Omental fat pad (tissue), 4 donors: ENCODE data around the gene CACNA2D4. TPM values are rescaled to one million over a fixed set of nuclear protein-coding genes. Genes with fewer than 3 reads are reported as not detected.

Experiments used
- ATAC-seq: fragments of 150-250 bp; one replicate; pipeline ENCODE4 v1.9.1; 2016; ENCODE audit warnings: mild to moderate bottlenecking, moderate library complexity; ENCODE audit not compliant: low FRiP score
- DNase-seq: peaks from one replicate; pipeline ENCODE4 v3.0.0-alpha.2; 2019; ENCODE audit warnings: low spot score
- CTCF ChIP-seq, 3 donors: fragments of 450-650 bp; IDR thresholded peaks; one replicate each; pipeline ENCODE4 v1.5.1; 2016 to 2017; ENCODE audit warnings: antibody characterized with exemption in 3 of 3, mild to moderate bottlenecking in 3 of 3, moderate library complexity in 2 of 3
- total RNA-seq, 4 donors: library from RNA; depleted of rRNA; stranded (reverse); fragments of >200 nt; gene quantifications; one replicate each; pipeline ENCODE4 v1.1.0, GENCODE V29; 2016

Gene CACNA2D4
- total RNA-seq, 4 donors from 2014 or later: 3.9 to 13.0 (median 6.8) TPM

GRCh38 chr12:1858456-1858855 lies 60.0 kb downstream of the CACNA2D4 start:
- DNase-seq: no peak

GRCh38 chr12:1857821-1858220 lies 60.6 kb downstream of the CACNA2D4 start:
- TF ChIP-seq CTCF (IDR thresholded peaks at IDR 0.05): no peak
- DNase-seq (no peak), ATAC-seq (no peak)

More at GRCh38 chr12:1858456-1858855, 60.0 kb downstream of the CACNA2D4 start:
- ATAC-seq: no peak
- no peak for TF ChIP-seq CTCF (IDR thresholded peaks at IDR 0.05)

- TF ChIP-seq CTCF (IDR thresholded peaks at IDR 0.05): no peak
- DNase-seq (no peak), ATAC-seq (no peak)
Measured at GRCh38 chr12:1857086-1857485, 61.4 kb downstream of the CACNA2D4 start.

- DNase-seq (no peak), ATAC-seq (no peak)
- no peak for TF ChIP-seq CTCF (IDR thresholded peaks at IDR 0.05)
Measured at GRCh38 chr12:1855241-1855640, 63.2 kb downstream of the CACNA2D4 start.

GRCh38 chr12:1853716-1854115 lies 64.7 kb downstream of the CACNA2D4 start:
- TF ChIP-seq CTCF (IDR thresholded peaks at IDR 0.05): no peak
- DNase-seq (no peak), ATAC-seq (no peak)

- ATAC-seq: no peak
- DNase-seq: no peak
- no peak for TF ChIP-seq CTCF (IDR thresholded peaks at IDR 0.05)
Measured at GRCh38 chr12:1852076-1852475, 66.4 kb downstream of the CACNA2D4 start.

GRCh38 chr12:1851151-1851701 lies 67.2 kb downstream of the CACNA2D4 start:
- no peak for ATAC-seq
- TF ChIP-seq CTCF (IDR thresholded peaks at IDR 0.05): no peak
- no peak for DNase-seq
